Mononuclear cell (primary cell): ENCODE measurements around the gene GORASP2. TPM values are rescaled to one million over a fixed set of nuclear protein-coding genes. Genes with fewer than 3 reads are reported as not detected.

Experiments used
- H3K27me3 ChIP-seq: 2 replicates; pipeline ENCODE4 v1.6.0; 2011; ENCODE audit warnings: low read length, control low read depth; ENCODE audit not compliant: insufficient read depth
- H3K4me1 ChIP-seq: 2 replicates; pipeline ENCODE4 v1.5.1; 2011; ENCODE audit warnings: mild to moderate bottlenecking, low read length, control low read depth; ENCODE audit not compliant: insufficient read depth
- H3K4me3 ChIP-seq: 2 replicates; pipeline ENCODE4 v1.5.1; 2011; ENCODE audit warnings: mild to moderate bottlenecking, low read length, moderate library complexity
- H3K9me3 ChIP-seq: 2 replicates; pipeline ENCODE4 v1.5.1; 2011; ENCODE audit warnings: low read depth, mild to moderate bottlenecking, control low read depth, low read length
- total RNA-seq: library from RNA; depleted of rRNA; stranded (reverse); fragments of >200 nt; gene quantifications from one replicate; pipeline ENCODE4 v1.2.3, GENCODE V29; 2012

GORASP2 gene
- total RNA-seq, 1 donor, result 40.7 TPM

GRCh38 chr2:170968205-170969003, 39.4 kb downstream of the GORASP2 start:
- no peaks in the 10 kb centered on the region for H3K27me3 ChIP-seq
- H3K4me3 ChIP-seq, result no peak overlapping the region
- H3K4me1 ChIP-seq, result peaks cover 7% of the 10 kb centered on the region
- H3K9me3 ChIP-seq, result no peaks in the 10 kb centered on the region

GRCh38 chr2:170969030-170969429, 40.0 kb downstream of the GORASP2 start:
- no peaks in the 10 kb centered on the region for H3K9me3 ChIP-seq
- no peak overlapping the region for H3K4me3 ChIP-seq
- no peaks in the 10 kb centered on the region for H3K27me3 ChIP-seq
- H3K4me1 ChIP-seq, result peaks cover 10% of the 10 kb centered on the region

- Histone ChIP-seq H3K9me3 (no peaks in the 10 kb centered on the region), H3K27me3 (no peaks in the 10 kb centered on the region), H3K4me3 (no peak overlapping the region), H3K4me1 (peaks cover 13% of the 10 kb centered on the region)
Observed at GRCh38 chr2:170969872-170970496, 40.9 kb downstream of the GORASP2 start.

GRCh38 chr2:170971071-170971470, 42.0 kb downstream of the GORASP2 start:
- no peak overlapping the region for H3K4me3 ChIP-seq

GRCh38 chr2:170972296-170973224, 43.5 kb downstream of the GORASP2 start:
- Histone ChIP-seq H3K4me1 (peaks cover 13% of the 10 kb centered on the region), H3K4me3 (no peak overlapping the region)

More at GRCh38 chr2:170971071-170971470, 42.0 kb downstream of the GORASP2 start:
- Histone ChIP-seq H3K4me1 (peaks cover 13% of the 10 kb centered on the region), H3K27me3 (no peaks in the 10 kb centered on the region), H3K9me3 (no peaks in the 10 kb centered on the region)

GRCh38 chr2:170973225-170973491, 44.1 kb downstream of the GORASP2 start:
- Histone ChIP-seq H3K4me3 (peak overlapping the region; percentile 62), H3K9me3 (no peaks in the 10 kb centered on the region), H3K27me3 (no peaks in the 10 kb centered on the region), H3K4me1 (peaks cover 13% of the 10 kb centered on the region)

More at GRCh38 chr2:170972296-170973224, 43.5 kb downstream of the GORASP2 start:
- no peaks in the 10 kb centered on the region for H3K27me3 ChIP-seq
- H3K9me3 ChIP-seq, result no peaks in the 10 kb centered on the region

GRCh38 chr2:170973492-170974303, 44.6 kb downstream of the GORASP2 start:
- Histone ChIP-seq H3K4me3 (peak overlapping the region; percentile 62), H3K4me1 (peaks cover 13% of the 10 kb centered on the region), H3K27me3 (no peaks in the 10 kb centered on the region), H3K9me3 (no peaks in the 10 kb centered on the region)

GRCh38 chr2:170974304-170974993, 45.4 kb downstream of the GORASP2 start:
- no peaks in the 10 kb centered on the region for H3K9me3 ChIP-seq
- H3K4me3 ChIP-seq, result no peak overlapping the region
- H3K4me1 ChIP-seq, result peaks cover 13% of the 10 kb centered on the region
- H3K27me3 ChIP-seq, result no peaks in the 10 kb centered on the region

- Histone ChIP-seq H3K4me3 (no peak overlapping the region), H3K4me1 (peaks cover 13% of the 10 kb centered on the region), H3K27me3 (no peaks in the 10 kb centered on the region), H3K9me3 (no peaks in the 10 kb centered on the region)
Observed at GRCh38 chr2:170975127-170975942, 46.3 kb downstream of the GORASP2 start.

GRCh38 chr2:170975943-170976270, 46.9 kb downstream of the GORASP2 start:
- peaks cover 13% of the 10 kb centered on the region for H3K4me1 ChIP-seq
- no peaks in the 10 kb centered on the region for H3K9me3 ChIP-seq
- H3K4me3 ChIP-seq, result no peak overlapping the region
- no peaks in the 10 kb centered on the region for H3K27me3 ChIP-seq

GRCh38 chr2:170984079-170984478, 55.0 kb downstream of the GORASP2 start:
- Histone ChIP-seq H3K4me1 (no peaks in the 10 kb centered on the region), H3K9me3 (no peaks in the 10 kb centered on the region), H3K4me3 (no peak overlapping the region), H3K27me3 (no peaks in the 10 kb centered on the region)

GRCh38 chr2:170985407-170985806, 56.4 kb downstream of the GORASP2 start:
- Histone ChIP-seq H3K4me1 (no peaks in the 10 kb centered on the region), H3K27me3 (no peaks in the 10 kb centered on the region), H3K9me3 (no peaks in the 10 kb centered on the region), H3K4me3 (no peak overlapping the region)

GRCh38 chr2:170986566-170987258, 57.7 kb downstream of the GORASP2 start:
- no peak overlapping the region for H3K4me3 ChIP-seq
- no peaks in the 10 kb centered on the region for H3K9me3 ChIP-seq

More at GRCh38 chr2:170986566-170987258, 57.7 kb downstream of the GORASP2 start:
- H3K27me3 ChIP-seq, result no peaks in the 10 kb centered on the region
- no peaks in the 10 kb centered on the region for H3K4me1 ChIP-seq
